Mammary epithelial cell (primary cell): ENCODE data around the gene KLRB1.

ENCODE experiments used
- EZH2 ChIP-seq: IDR thresholded peaks from 2 replicates; pipeline ENCODE4 v1.6.1; 2012; ENCODE audit warnings: low read length, inconsistent platforms, borderline replicate concordance
- TF ChIP-seq, protein P1 (sequence below), 2 donors: IDR thresholded peaks in 1 of 2; conservative IDR thresholded peaks in 1 of 2; 2 replicates each; pipeline ENCODE4 v1.5.1; 2011 to 2012; ENCODE audit warnings: inconsistent platforms in 2 of 2, low read length in 2 of 2, mild to moderate bottlenecking in 2 of 2, control low read depth in 1 of 2, low read depth in 1 of 2; ENCODE audit not compliant: insufficient read depth in 1 of 2; ENCODE audit errors: extremely low read depth in 1 of 2

DNA sequence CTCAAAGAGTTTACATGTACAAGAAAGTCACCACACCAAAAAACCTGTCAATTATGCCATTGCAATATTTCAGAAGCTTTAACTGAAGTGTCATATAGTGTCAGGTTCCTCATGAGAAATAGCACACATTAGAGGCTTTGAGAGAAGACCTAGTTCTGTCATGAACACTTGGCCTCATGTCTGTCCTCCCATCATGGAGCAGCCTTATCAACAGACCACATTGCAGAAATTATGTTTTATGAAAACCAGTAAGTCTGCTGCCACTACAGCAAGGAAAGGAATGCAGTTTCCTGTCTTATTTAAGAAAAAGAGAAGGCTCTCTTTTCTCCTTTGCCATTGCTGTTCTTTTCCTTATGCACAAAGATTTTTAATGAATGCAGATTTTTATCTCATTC, 35.5 kb upstream of the KLRB1 start:
- TF ChIP-seq, protein P1, sequence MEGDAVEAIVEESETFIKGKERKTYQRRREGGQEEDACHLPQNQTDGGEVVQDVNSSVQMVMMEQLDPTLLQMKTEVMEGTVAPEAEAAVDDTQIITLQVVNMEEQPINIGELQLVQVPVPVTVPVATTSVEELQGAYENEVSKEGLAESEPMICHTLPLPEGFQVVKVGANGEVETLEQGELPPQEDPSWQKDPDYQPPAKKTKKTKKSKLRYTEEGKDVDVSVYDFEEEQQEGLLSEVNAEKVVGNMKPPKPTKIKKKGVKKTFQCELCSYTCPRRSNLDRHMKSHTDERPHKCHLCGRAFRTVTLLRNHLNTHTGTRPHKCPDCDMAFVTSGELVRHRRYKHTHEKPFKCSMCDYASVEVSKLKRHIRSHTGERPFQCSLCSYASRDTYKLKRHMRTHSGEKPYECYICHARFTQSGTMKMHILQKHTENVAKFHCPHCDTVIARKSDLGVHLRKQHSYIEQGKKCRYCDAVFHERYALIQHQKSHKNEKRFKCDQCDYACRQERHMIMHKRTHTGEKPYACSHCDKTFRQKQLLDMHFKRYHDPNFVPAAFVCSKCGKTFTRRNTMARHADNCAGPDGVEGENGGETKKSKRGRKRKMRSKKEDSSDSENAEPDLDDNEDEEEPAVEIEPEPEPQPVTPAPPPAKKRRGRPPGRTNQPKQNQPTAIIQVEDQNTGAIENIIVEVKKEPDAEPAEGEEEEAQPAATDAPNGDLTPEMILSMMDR (conservative IDR thresholded peaks at IDR 0.05 in 1 of 2, IDR thresholded peaks at IDR 0.05 in 1 of 2; ENCODE audit: extremely low read depth in 1 of 2, insufficient read depth in 1 of 2, low read depth in 1 of 2, low read length in 2 of 2) = no peak
- TF ChIP-seq EZH2 = no peak
